ENCODE results near the gene PTPRG.
A peak's percentile ranks its signal among the peaks of the same experiment; 100 is the strongest.

The PTPRG gene

GRCh38 chr3:62183969-62184368 lies 622.6 kb downstream of the PTPRG start:
- no peak for DNase-seq (ENCODE audit: low read depth, low spot score)

- DNase-seq (ENCODE audit: low read depth, low spot score): no peak
Measured at GRCh38 chr3:62184559-62184958, 623.2 kb downstream of the PTPRG start.

- no peak for DNase-seq (ENCODE audit: low read depth, low spot score)
Measured at GRCh38 chr3:62187022-62187431, 625.7 kb downstream of the PTPRG start.

GRCh38 chr3:62188681-62189375 lies 627.5 kb downstream of the PTPRG start:
- peak; percentile 25 for DNase-seq (ENCODE audit: low read depth, low spot score)

- DNase-seq (ENCODE audit: low read depth, low spot score): no peak
Measured at GRCh38 chr3:62189376-62189698, 628.0 kb downstream of the PTPRG start.

GRCh38 chr3:62192891-62193290 lies 631.5 kb downstream of the PTPRG start:
- DNase-seq (ENCODE audit: low read depth, low spot score): no peak

GRCh38 chr3:62193586-62194345 lies 632.4 kb downstream of the PTPRG start:
- no peak for DNase-seq (ENCODE audit: low read depth, low spot score)

GRCh38 chr3:62197350-62198012 lies 636.1 kb downstream of the PTPRG start:
- DNase-seq (ENCODE audit: low read depth, low spot score): no peak

- DNase-seq (ENCODE audit: low read depth, low spot score): no peak
Measured at GRCh38 chr3:62199126-62199525, 637.8 kb downstream of the PTPRG start.

GRCh38 chr3:62201438-62202035 lies 640.2 kb downstream of the PTPRG start:
- no peak for DNase-seq (ENCODE audit: low read depth, low spot score)

GRCh38 chr3:62203152-62203551 lies 641.8 kb downstream of the PTPRG start:
- no peak for DNase-seq (ENCODE audit: low read depth, low spot score)

- DNase-seq (ENCODE audit: low read depth, low spot score): no peak
Measured at GRCh38 chr3:62203561-62203960, 642.2 kb downstream of the PTPRG start.

GRCh38 chr3:62207197-62207596 lies 645.8 kb downstream of the PTPRG start:
- DNase-seq (ENCODE audit: low read depth, low spot score): no peak

- DNase-seq (ENCODE audit: low read depth, low spot score): no peak
Measured at GRCh38 chr3:62208385-62208784, 647.0 kb downstream of the PTPRG start.

- DNase-seq (ENCODE audit: low read depth, low spot score): no peak
Measured at GRCh38 chr3:62209101-62209500, 647.7 kb downstream of the PTPRG start.

- DNase-seq (ENCODE audit: low read depth, low spot score): no peak
Measured at GRCh38 chr3:62210011-62210410, 648.6 kb downstream of the PTPRG start.

- no peak for DNase-seq (ENCODE audit: low read depth, low spot score)
Measured at GRCh38 chr3:62211675-62212429, 650.5 kb downstream of the PTPRG start.

GRCh38 chr3:62214850-62215249 lies 653.5 kb downstream of the PTPRG start:
- no peak for DNase-seq (ENCODE audit: low read depth, low spot score)

- no peak for DNase-seq (ENCODE audit: low read depth, low spot score)
Measured at GRCh38 chr3:62220616-62221015, 659.2 kb downstream of the PTPRG start.

- no peak for DNase-seq (ENCODE audit: low read depth, low spot score)
Measured at GRCh38 chr3:62225051-62225450, 663.7 kb downstream of the PTPRG start.

- no peak for DNase-seq (ENCODE audit: low read depth, low spot score)
Measured at GRCh38 chr3:62226601-62227339, 665.4 kb downstream of the PTPRG start.
